Endothelial cell (in vitro differentiated cells): ENCODE data around the gene PAPOLB. TPM values are rescaled to one million over a fixed set of nuclear protein-coding genes. Genes with fewer than 3 reads are reported as not detected.

Source experiments
- DNase-seq: peaks from one replicate; pipeline ENCODE4 v3.0.0; 2021; ENCODE audit warnings: low spot score
- H3K27ac Mint-ChIP-seq: one replicate; pipeline ENCODE4 v1.8.0; 2021; ENCODE audit warnings: mixed read lengths, inconsistent platforms; ENCODE audit not compliant: unreplicated experiment
- H3K27me3 Mint-ChIP-seq: one replicate; pipeline ENCODE4 v1.8.0; 2021; ENCODE audit warnings: mild to moderate bottlenecking, moderate library complexity, mixed read lengths, inconsistent platforms; ENCODE audit not compliant: unreplicated experiment
- H3K36me3 Mint-ChIP-seq: one replicate; pipeline ENCODE4 v1.8.0; 2021; ENCODE audit warnings: mild to moderate bottlenecking, low read depth, mixed read lengths, inconsistent platforms; ENCODE audit not compliant: unreplicated experiment
- H3K4me1 Mint-ChIP-seq: one replicate; pipeline ENCODE4 v1.8.0; 2021; ENCODE audit warnings: mild to moderate bottlenecking, mixed read lengths, inconsistent platforms; ENCODE audit not compliant: unreplicated experiment
- H3K4me3 Mint-ChIP-seq: one replicate; pipeline ENCODE4 v1.8.0; 2021; ENCODE audit warnings: mild to moderate bottlenecking, mixed read lengths, inconsistent platforms; ENCODE audit not compliant: unreplicated experiment
- H3K9me3 Mint-ChIP-seq: one replicate; pipeline ENCODE4 v1.8.0; 2021; ENCODE audit warnings: mixed read lengths, inconsistent platforms; ENCODE audit not compliant: unreplicated experiment
- CTCF ChIP-seq: fragments of 200-600 bp; sonication (generic); IDR thresholded peaks from one replicate; pipeline ENCODE4 v1.5.0; 2021; ENCODE audit warnings: antibody characterized with exemption; ENCODE audit not compliant: unreplicated experiment
- total RNA-seq: library from RNA; stranded (reverse); fragmentation: NEBNext Ultra II Directional; extraction: Animal tissue kit (Norgen Biotek cat#: 25700); gene quantifications from one replicate; pipeline ENCODE4 v1.2.1, GENCODE V29; 2021; ENCODE audit not compliant: unreplicated experiment

Gene PAPOLB
- total RNA-seq, 1 donor from 2014 or later: 0.10 TPM

GRCh38 chr7:4808565-4808964 lies 53.3 kb downstream of the PAPOLB start:
- Mint-ChIP-seq H3K9me3 (no peaks in the 10 kb centered on the region), H3K4me3 (no peak overlapping the region)

DNA sequence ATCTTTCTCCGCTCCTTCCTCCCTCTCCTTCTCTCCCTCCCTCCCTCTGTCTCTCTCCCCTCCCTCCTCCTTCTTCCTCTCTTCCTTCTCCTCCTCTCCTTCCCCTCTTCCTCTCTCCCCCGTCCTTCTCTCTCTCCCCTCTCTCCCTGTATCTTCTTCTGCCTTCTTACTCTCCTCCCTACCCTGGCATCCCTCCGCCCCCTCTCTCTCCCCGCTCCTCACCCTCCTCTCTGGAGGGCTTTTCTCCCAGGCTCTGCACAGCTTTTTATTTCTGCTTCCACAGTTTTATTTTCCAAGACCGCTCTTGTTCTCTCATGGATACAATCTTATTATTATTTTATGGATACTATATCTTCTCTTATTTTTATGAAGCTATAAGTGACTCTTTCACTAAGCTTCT lies 53.8 kb downstream of the PAPOLB start:
- Mint-ChIP-seq H3K36me3 (peaks cover 4% of the 10 kb centered on the region), H3K27ac (no peak overlapping the region), H3K4me1 (no peaks in the 10 kb centered on the region), H3K9me3 (no peaks in the 10 kb centered on the region), H3K4me3 (no peak overlapping the region), H3K27me3 (peaks cover 4% of the 10 kb centered on the region)
- no peak for DNase-seq
- no peak for TF ChIP-seq CTCF

More at GRCh38 chr7:4808565-4808964, 53.3 kb downstream of the PAPOLB start:
- Mint-ChIP-seq H3K4me1 (no peaks in the 10 kb centered on the region), H3K27ac (no peak overlapping the region), H3K27me3 (peaks cover 4% of the 10 kb centered on the region), H3K36me3 (peaks cover 4% of the 10 kb centered on the region)
- TF ChIP-seq CTCF: no peak
- DNase-seq: no peak

Other genes starting within 250 kb of the PAPOLB start
- 73.8 TPM for gene FOXK1, start 179.7 kb downstream of the PAPOLB start, total RNA-seq
- 88.6 TPM for gene AP5Z1, start 86.4 kb downstream of the PAPOLB start, total RNA-seq
- 2.4 TPM for gene RADIL, start 21.7 kb upstream of the PAPOLB start, total RNA-seq
- gene MMD2, start 97.2 kb upstream of the PAPOLB start, total RNA-seq: not detected
- gene RBAK, start 183.8 kb upstream of the PAPOLB start, total RNA-seq: 16.4 TPM